ENCODE data around the gene PIGR. TPM values are rescaled to one million over a fixed set of nuclear protein-coding genes. Genes with fewer than 3 reads are reported as not detected.

The PIGR gene
- total and polyA plus RNA-seq, 2 donors (not counting 3 experiments of a cell fraction or from before 2014, with no cell fraction given) = not detected

GRCh38 chr1:206895325-206895724, 50.9 kb downstream of the PIGR start:
- Histone ChIP-seq H2AFZ (ENCODE audit: low read depth, low read length) (no peak overlapping the region), H3K27ac (ENCODE audit: insufficient read depth, low read depth, low read length) (no peak overlapping the region), H3K27me3 (ENCODE audit: control insufficient read depth in 2 of 2, insufficient read depth in 2 of 2, low read length in 2 of 2) (peaks cover 0 to 5% of the 10 kb centered on the region in 2 experiments), H3K9ac (replicated peaks; ENCODE audit: extremely low read depth, insufficient read depth, low read length) (no peak overlapping the region), H3K79me2 (ENCODE audit: control insufficient read depth, insufficient read depth, low read length) (no peaks in the 10 kb centered on the region), H3K4me2 (ENCODE audit: insufficient read depth, low read length) (no peak overlapping the region), H3K4me3 (replicated peaks in 1 of 3; ENCODE audit: insufficient read depth in 1 of 3, low read depth in 1 of 3, low read length in 3 of 3) (no peak overlapping the region), H3K9me3 (replicated peaks; ENCODE audit: control insufficient read depth, insufficient read depth, low read length) (no peaks in the 10 kb centered on the region), H3K9me1 (replicated peaks; ENCODE audit: control insufficient read depth, extremely low read depth, insufficient read depth, low read length) (no peaks in the 10 kb centered on the region), H3K4me1 (ENCODE audit: control insufficient read depth, extremely low read depth, insufficient read depth, low read length) (no peaks in the 10 kb centered on the region), H4K20me1 (replicated peaks; ENCODE audit: control insufficient read depth, extremely low read depth, insufficient read depth, low read length) (no peaks in the 10 kb centered on the region), H3K36me3 (ENCODE audit: control insufficient read depth in 2 of 2, extremely low read depth in 1 of 2, insufficient read depth in 2 of 2, low read length in 2 of 2) (no peaks in the 10 kb centered on the region)
- DNase-seq (ENCODE audit: low read depth, low spot score) = no peak
- CTCF ChIA-PET = interaction anchor here (1.1 to 2.8 kb wide), 2 partner anchors 16 to 17 kb away, joined by 4 to 10 read pairs; no protein-coding TSS in a partner anchor
- no peak for TF ChIP-seq POLR2AphosphoS5 (IDR thresholded peaks at IDR 0.05; ENCODE audit: insufficient read depth, low read depth, low read length)
- POLR2A ChIA-PET = no interaction called here
- intact Hi-C loops (cut with micrococcal nuclease) (no loop called here), dilution Hi-C loops (cut with MboI; ENCODE audit: extremely low pct_ligation_motif_present, low sequenced_read_pairs) (no loop called here)
- no peak for FAIRE-seq
- BruUV-seq (replicated peaks) = no TSS peak

DNA sequence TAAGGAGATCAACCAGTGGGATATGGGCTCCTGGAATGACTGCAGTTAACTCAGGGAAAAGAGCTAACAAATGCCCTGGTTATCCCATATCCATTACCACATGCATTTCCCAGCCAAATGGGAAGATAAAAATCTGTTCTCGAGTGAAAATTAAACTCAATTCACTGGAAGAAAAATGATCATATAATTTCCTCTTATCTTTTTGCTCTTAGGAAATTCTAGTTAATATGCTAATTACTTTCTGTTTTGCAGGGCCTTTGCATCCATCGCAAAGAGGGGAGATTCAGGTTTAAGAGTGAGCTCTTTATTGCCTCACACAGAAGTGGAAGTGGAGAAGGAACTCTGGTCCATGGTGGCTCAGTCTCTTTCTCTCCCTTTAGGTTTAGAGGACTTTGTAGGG, 52.9 kb downstream of the PIGR start:
- intact Hi-C loops (cut with micrococcal nuclease) = no loop called here
- H4K20me1 ChIP-seq (replicated peaks; ENCODE audit: control insufficient read depth, extremely low read depth, insufficient read depth, low read length) = no peaks in the 10 kb centered on the region
- no peak for TF ChIP-seq POLR2A (IDR thresholded peaks at IDR 0.05; ENCODE audit: low read depth, low read length)
- no peak for TF ChIP-seq POLR2AphosphoS5 (IDR thresholded peaks at IDR 0.05; ENCODE audit: insufficient read depth, low read depth, low read length)
- no peaks in the 10 kb centered on the region for H3K36me3 ChIP-seq (ENCODE audit: control insufficient read depth in 2 of 2, extremely low read depth in 1 of 2, insufficient read depth in 2 of 2, low read length in 2 of 2)
- BruUV-seq (replicated peaks) = no TSS peak
- H3K9me1 ChIP-seq (replicated peaks; ENCODE audit: control insufficient read depth, extremely low read depth, insufficient read depth, low read length) = no peaks in the 10 kb centered on the region
- FAIRE-seq = no peak
- H3K4me3 ChIP-seq (replicated peaks in 1 of 3; ENCODE audit: insufficient read depth in 1 of 3, low read depth in 1 of 3, low read length in 3 of 3) = no peak overlapping the region
- H3K27me3 ChIP-seq (ENCODE audit: control insufficient read depth in 2 of 2, insufficient read depth in 2 of 2, low read length in 2 of 2) = peaks cover 0 to 5% of the 10 kb centered on the region in 2 experiments
- H2AFZ ChIP-seq (ENCODE audit: low read depth, low read length) = no peak overlapping the region
- dilution Hi-C loops (cut with MboI; ENCODE audit: extremely low pct_ligation_motif_present, low sequenced_read_pairs) = no loop called here
- ChIA-PET CTCF (interaction anchor here (0.8 kb wide), 1 partner anchor 19 kb away, joined by 3 read pairs; no protein-coding TSS in a partner anchor), POLR2A (no interaction called here)
- no peak for DNase-seq (ENCODE audit: low read depth, low spot score)
- H3K4me2 ChIP-seq (ENCODE audit: insufficient read depth, low read length) = no peak overlapping the region
- no peaks in the 10 kb centered on the region for H3K4me1 ChIP-seq (ENCODE audit: control insufficient read depth, extremely low read depth, insufficient read depth, low read length)
- H3K27ac ChIP-seq (ENCODE audit: insufficient read depth, low read depth, low read length) = no peak overlapping the region
- H3K79me2 ChIP-seq (ENCODE audit: control insufficient read depth, insufficient read depth, low read length) = no peaks in the 10 kb centered on the region
- H3K9ac ChIP-seq (replicated peaks; ENCODE audit: extremely low read depth, insufficient read depth, low read length) = no peak overlapping the region
- H3K9me3 ChIP-seq (replicated peaks; ENCODE audit: control insufficient read depth, insufficient read depth, low read length) = no peaks in the 10 kb centered on the region

All from endothelial cell of umbilical vein (primary cell).